ENCODE results near the gene ING5.

The ING5 gene

GRCh38 chr2:241775223-241776177 is 73.7 kb downstream of the ING5 start:
- in situ Hi-C loops (cut with HindIII; ENCODE audit: low sequenced_read_pairs), result no loop called here

- in situ Hi-C loops (cut with HindIII; ENCODE audit: low sequenced_read_pairs), result no loop called here
Observed at GRCh38 chr2:241776336-241777169, 74.7 kb downstream of the ING5 start, which contains the start of gene GAL3ST2. Gene GAL3ST2, plus strand, starts transcription at chr2:241776822. Its CDS starts 134 bp downstream, at chr2:241776956.

GRCh38 chr2:241777170-241777685 is 75.4 kb downstream of the ING5 start:
- in situ Hi-C loops (cut with HindIII; ENCODE audit: low sequenced_read_pairs), result no loop called here

- in situ Hi-C loops (cut with HindIII; ENCODE audit: low sequenced_read_pairs), result no loop called here
Observed at GRCh38 chr2:241777686-241778627, 76.1 kb downstream of the ING5 start.

Data from DLD1 (cell line).